ENCODE measurements around the gene PCID2. TPM values are rescaled to one million over a fixed set of nuclear protein-coding genes. Genes with fewer than 3 reads are reported as not detected.

Gene PCID2
- total RNA-seq, 2 experiments from 2014 or later: 75.8 to 79.0 TPM

DNA sequence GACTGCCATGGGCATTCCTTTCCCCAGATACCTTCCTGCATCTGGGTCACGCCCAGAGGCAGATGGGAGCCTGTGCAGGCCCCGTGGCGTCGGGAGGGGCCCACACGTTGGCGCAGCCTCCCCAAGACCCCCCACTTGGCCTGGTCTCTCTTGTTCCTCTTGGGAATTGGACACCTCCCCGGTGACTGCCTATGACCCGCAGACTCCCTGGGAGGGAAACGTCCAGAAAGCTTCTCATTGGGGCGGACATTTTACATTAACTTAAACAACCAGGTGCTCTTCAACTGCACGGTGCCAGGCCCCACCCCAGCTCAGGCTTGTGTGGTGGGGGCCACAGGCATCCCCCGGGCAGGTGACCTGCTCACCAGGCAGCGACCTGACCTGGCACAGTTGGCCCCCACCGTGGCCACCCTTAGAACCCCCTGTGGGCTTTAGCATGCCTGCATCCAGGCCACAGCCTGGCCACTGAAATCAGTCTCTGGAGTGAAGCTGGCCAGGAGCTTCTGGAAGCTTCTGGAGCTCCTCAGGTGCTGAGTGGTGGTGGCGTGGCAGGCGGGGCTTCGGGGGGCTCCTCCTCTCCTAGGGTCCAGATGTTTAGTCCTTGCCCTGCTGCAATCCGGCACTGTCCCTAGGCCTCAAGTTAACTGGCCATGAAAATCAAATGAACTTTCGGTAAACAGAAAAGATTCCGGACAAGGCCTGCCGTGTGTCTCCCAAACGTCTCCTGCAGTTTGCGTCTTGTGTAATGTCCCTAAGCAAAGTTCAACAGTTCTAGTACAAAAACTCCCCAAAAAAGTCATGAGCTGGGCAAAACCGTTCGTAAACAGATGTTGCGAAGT is 58.5 kb downstream of the PCID2 start:
- peaks cover 1% of the 10 kb centered on the region for H3K36me3 Mint-ChIP-seq (ENCODE audit: low read depth)
- intact Hi-C loops (cut with micrococcal nuclease): no loop called here
- no peak for ATAC-seq
- ChIA-PET CTCF (no interaction called here), POLR2A (interaction anchor here (0.8 kb wide), 1 partner anchor 18 kb away, joined by 4 read pairs; no protein-coding TSS in a partner anchor)
- H3K27me3 Mint-ChIP-seq: peaks cover 11% of the 10 kb centered on the region
- peaks cover 1% of the 10 kb centered on the region for H3K9me3 Mint-ChIP-seq
- H3K4me3 Mint-ChIP-seq: no peak overlapping the region
- TF ChIP-seq, protein P1, sequence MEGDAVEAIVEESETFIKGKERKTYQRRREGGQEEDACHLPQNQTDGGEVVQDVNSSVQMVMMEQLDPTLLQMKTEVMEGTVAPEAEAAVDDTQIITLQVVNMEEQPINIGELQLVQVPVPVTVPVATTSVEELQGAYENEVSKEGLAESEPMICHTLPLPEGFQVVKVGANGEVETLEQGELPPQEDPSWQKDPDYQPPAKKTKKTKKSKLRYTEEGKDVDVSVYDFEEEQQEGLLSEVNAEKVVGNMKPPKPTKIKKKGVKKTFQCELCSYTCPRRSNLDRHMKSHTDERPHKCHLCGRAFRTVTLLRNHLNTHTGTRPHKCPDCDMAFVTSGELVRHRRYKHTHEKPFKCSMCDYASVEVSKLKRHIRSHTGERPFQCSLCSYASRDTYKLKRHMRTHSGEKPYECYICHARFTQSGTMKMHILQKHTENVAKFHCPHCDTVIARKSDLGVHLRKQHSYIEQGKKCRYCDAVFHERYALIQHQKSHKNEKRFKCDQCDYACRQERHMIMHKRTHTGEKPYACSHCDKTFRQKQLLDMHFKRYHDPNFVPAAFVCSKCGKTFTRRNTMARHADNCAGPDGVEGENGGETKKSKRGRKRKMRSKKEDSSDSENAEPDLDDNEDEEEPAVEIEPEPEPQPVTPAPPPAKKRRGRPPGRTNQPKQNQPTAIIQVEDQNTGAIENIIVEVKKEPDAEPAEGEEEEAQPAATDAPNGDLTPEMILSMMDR (IDR thresholded peaks at IDR 0.05): no peak
- no peak overlapping the region for H3K27ac Mint-ChIP-seq
- H3K4me1 Mint-ChIP-seq (ENCODE audit: low read depth): peaks cover 28% of the 10 kb centered on the region
- no peak for DNase-seq

DNA sequence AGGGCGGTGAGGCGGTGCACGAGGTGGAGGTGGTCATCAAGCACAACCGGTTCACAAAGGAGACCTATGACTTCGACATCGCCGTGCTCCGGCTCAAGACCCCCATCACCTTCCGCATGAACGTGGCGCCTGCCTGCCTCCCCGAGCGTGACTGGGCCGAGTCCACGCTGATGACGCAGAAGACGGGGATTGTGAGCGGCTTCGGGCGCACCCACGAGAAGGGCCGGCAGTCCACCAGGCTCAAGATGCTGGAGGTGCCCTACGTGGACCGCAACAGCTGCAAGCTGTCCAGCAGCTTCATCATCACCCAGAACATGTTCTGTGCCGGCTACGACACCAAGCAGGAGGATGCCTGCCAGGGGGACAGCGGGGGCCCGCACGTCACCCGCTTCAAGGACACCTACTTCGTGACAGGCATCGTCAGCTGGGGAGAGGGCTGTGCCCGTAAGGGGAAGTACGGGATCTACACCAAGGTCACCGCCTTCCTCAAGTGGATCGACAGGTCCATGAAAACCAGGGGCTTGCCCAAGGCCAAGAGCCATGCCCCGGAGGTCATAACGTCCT is 59.4 kb downstream of the PCID2 start:
- no peak overlapping the region for H3K27ac Mint-ChIP-seq
- POLR2A ChIA-PET: no interaction called here

DNA sequence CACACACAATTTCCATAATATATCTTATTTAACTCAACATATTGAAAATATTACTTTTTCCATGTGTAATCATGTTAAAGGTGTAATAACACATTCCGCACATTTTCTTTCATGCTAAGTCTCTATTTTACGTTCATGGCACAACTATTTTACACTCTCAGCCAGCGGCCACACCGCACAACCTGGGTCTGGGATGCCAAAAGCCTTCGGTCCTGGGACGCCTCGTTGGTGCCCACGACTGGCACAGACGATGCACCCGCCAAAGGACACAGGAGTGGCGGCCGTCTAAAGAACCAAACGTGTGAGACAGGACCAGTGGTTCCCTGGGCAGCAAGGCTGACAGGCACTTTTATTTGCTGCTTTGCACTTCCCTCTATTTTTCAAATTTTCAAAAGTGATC is 60.1 kb downstream of the PCID2 start:
- no peaks in the 10 kb centered on the region for H3K9me3 Mint-ChIP-seq
- H3K4me1 Mint-ChIP-seq (ENCODE audit: low read depth): peaks cover 23% of the 10 kb centered on the region
- POLR2A ChIA-PET: no interaction called here
- peaks cover 11% of the 10 kb centered on the region for H3K27me3 Mint-ChIP-seq
- CTCF ChIA-PET: no interaction called here
- H3K27ac Mint-ChIP-seq: no peak overlapping the region
- no peak for ATAC-seq
- no peak overlapping the region for H3K4me3 Mint-ChIP-seq
- DNase-seq: no peak
- TF ChIP-seq, protein P1 (IDR thresholded peaks at IDR 0.05): no peak
- H3K36me3 Mint-ChIP-seq (ENCODE audit: low read depth): no peaks in the 10 kb centered on the region
- intact Hi-C loops (cut with micrococcal nuclease): no loop called here

More for the DNA sequence above, 59.4 kb downstream of the PCID2 start:
- TF ChIP-seq, protein P1 (IDR thresholded peaks at IDR 0.05): no peak
- ATAC-seq (no peak), DNase-seq (no peak)
- Mint-ChIP-seq H3K4me3 (no peak overlapping the region), H3K36me3 (ENCODE audit: low read depth) (no peaks in the 10 kb centered on the region), H3K9me3 (no peaks in the 10 kb centered on the region), H3K27me3 (peaks cover 11% of the 10 kb centered on the region), H3K4me1 (ENCODE audit: low read depth) (peaks cover 26% of the 10 kb centered on the region)
- CTCF ChIA-PET: no interaction called here
- intact Hi-C loops (cut with micrococcal nuclease): no loop called here

DNA sequence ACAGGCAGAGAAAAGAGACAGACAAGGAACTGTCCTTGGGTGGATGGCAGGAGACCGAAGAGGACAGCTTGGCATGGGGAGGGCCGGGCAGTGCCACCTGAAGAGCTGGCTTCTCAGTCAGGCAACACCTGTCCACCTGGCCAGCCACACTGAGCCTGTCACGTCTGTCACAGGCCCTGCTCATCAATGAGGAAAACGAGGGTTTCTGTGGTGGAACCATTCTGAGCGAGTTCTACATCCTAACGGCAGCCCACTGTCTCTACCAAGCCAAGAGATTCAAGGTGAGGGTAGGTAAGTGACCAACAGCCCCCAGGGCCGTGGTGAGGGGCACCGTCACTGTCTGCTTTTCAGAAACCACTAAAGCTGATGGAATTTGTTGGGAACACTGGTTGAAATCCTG is 61.3 kb downstream of the PCID2 start:
- no peak overlapping the region for H3K27ac Mint-ChIP-seq

More for the DNA sequence above, 61.3 kb downstream of the PCID2 start:
- no peak overlapping the region for H3K4me3 Mint-ChIP-seq
- ATAC-seq: no peak
- H3K36me3 Mint-ChIP-seq (ENCODE audit: low read depth): no peaks in the 10 kb centered on the region
- no peak for DNase-seq
- H3K4me1 Mint-ChIP-seq (ENCODE audit: low read depth): peaks cover 13% of the 10 kb centered on the region
- ChIA-PET POLR2A (interaction anchor here (0.6 to 1.1 kb wide), 2 partner anchors 50 to 211 kb away, joined by 3 to 5 read pairs; no protein-coding TSS in a partner anchor), CTCF (interaction anchor here (2.1 kb wide), 1 partner anchor 60 kb away, joined by 5 read pairs; no protein-coding TSS in a partner anchor)
- peaks cover 6% of the 10 kb centered on the region for H3K27me3 Mint-ChIP-seq
- intact Hi-C loops (cut with micrococcal nuclease): no loop called here
- TF ChIP-seq, protein P1 (IDR thresholded peaks at IDR 0.05): no peak
- no peaks in the 10 kb centered on the region for H3K9me3 Mint-ChIP-seq
